Activated CD4-positive, CD25-positive, alpha-beta regulatory T cell (primary cell): ENCODE data around the gene OR51D1.

ENCODE experiments used
- DNase-seq, 4 experiments: peaks; one replicate each; lab custom pipeline; 2025; lab: John Stamatoyannopoulos, UW

Gene OR51D1

DNA sequence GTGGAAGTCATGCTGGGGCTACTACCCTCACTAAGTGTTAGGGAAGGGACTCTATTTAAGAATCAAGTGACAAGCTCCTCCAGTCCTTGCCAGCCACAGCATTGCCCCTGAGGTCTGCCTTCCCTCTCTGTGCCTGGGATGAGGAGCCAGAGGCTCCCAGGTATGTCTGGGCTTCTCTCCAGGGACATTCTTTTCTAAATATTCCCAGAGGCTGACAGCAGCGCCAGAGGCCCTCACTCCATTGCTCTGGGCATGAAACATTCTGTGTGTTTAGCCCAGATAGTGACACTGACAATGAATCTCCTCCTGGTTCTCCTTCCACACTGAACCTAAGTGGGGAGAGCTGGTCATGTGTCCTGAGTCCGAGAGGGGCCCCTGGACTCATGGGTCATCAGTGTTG is 8.7 kb downstream of the OR51D1 start:
- no peak for DNase-seq

DNA sequence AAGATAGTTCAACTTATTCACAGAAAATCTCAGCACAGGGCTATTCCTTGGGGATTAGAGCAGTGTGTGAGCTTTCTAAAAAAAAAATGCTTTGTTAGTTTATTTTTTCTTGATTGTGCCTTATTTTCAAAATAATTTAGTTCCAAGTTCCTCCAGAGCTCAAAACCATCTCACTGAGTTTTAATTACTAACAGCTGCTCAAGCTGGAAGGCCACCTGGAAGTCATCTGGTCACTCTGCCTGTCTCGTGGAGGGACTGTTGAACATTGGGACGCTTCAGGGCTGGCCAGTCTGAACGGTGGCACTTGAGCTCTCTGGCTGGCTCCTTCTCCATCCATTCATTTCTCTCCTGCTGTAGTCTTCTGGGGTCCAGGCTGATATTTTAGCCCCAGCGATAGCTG is 10.5 kb downstream of the OR51D1 start:
- DNase-seq: no peak

- no peak for DNase-seq
Measured at GRCh38 chr11:4654635-4655369, 17.5 kb downstream of the OR51D1 start.

GRCh38 chr11:4658629-4659445 is 21.6 kb downstream of the OR51D1 start:
- no peak for DNase-seq

DNA sequence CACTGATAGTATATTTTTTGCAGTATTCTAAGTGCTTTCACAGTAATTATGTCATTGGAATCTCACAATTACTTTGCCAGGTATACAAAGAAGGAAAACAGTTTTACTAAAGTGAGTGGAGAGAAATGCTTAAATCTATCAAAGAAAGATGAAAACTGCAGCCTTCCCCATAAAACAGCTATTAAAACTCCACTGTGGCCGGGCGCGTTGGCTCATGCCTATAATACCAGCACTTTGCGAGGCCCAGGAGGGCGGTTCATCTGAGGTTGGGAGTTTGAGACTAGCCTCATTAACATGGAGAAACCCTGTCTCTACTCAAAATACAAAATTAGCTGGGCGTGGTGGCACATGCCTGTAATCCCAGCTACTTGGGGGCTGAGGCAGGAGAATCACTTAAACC is 25.6 kb downstream of the OR51D1 start:
- no peak for DNase-seq

DNA sequence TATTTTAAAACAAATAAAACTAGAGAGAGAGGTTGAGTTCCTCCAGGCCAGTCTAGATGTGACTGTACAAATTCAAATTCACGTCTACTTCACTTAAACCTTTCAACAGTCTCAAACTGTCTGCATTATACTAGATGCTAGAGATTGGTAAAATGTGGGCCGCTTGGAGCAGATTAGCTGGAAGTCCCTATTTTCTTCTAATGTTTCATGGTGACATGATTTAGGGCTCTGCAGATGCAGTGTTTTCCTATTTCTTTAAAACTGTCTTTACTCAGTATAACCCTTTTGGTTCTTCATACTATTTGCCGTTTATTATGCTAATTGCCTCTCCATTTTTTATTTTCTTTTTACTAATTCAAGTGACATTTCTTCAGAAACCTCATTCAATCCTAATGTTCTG is 26.9 kb downstream of the OR51D1 start:
- DNase-seq: no peak

GRCh38 chr11:4664786-4665185 is 27.5 kb downstream of the OR51D1 start:
- no peak for DNase-seq

DNA sequence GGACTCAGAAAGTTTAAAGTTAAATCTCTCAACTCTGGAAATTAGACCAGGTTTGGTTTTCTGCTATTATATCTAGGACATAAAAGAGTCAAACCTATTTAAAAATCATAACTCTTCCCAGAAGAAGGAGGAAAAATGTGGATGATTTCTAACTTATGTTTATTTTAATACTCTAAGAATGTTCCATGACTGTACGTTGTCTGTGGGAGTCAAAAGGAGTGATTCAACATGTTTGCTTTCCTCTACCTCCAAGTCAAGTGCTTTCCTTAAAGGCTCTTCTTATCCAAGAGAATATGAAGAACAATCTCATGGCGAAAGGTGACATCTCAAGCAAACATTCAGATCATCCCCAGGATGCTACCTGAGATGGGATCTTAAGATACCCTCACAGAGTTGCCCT is 28.1 kb downstream of the OR51D1 start:
- no peak for DNase-seq

DNA sequence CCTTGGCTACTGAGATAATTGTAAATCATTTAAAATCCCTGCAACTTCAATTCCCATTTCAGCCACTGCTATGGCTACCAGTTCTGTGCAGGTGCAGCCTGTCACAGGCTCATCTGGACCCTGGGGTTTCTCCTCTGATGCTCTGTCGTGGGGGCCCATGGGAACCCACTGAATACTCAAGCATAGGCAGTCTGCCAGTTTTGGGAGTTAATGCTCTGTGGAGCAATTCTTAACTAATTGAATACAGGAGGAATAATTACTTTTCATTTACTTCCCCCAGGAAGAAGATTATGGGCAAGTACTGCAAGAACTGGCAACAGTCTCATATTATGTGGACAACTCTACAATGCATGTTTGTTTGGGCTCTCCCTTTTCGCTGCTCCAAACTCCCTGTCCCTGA is 34.5 kb downstream of the OR51D1 start:
- DNase-seq: no peak

GRCh38 chr11:4672470-4672869 is 35.2 kb downstream of the OR51D1 start:
- DNase-seq: no peak

DNA sequence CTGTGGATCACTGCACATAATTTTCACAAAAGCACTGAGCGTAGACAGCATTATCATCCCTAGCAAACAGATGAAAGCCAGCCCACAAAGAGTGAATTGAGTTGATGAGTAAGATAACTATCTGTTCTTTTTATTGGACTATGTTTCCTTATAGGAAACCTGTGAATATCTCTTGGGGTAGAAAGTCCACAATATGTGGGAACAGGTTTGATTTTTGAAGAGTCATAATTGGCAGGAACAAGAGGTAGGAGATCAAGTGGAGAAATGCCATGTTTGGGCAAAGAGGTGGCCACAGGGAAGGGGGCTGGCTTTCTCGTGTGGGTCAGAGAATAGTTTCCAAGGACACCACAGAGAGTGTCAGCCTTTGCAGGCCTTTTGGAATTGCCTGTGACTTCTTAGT is 36.5 kb downstream of the OR51D1 start:
- DNase-seq: no peak

DNA sequence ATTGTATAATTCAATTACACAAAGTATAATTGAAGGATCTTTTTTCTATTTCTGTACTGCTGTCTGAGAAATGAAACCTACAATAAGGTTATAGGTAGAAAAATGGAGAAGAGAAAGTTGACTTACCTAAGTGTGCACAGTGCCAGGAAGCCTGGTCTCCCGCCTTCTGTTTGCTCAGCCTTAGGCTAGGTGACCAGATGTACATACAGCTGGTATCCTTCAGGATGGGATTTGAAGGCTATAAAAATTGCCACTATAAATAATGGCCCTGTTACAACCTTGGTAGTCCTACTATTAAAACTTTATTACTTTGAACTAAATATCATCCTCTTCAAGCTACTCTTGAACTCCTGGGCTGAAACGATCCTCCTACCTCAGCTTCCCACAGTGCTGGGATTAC is 40.7 kb downstream of the OR51D1 start:
- DNase-seq: no peak

DNA sequence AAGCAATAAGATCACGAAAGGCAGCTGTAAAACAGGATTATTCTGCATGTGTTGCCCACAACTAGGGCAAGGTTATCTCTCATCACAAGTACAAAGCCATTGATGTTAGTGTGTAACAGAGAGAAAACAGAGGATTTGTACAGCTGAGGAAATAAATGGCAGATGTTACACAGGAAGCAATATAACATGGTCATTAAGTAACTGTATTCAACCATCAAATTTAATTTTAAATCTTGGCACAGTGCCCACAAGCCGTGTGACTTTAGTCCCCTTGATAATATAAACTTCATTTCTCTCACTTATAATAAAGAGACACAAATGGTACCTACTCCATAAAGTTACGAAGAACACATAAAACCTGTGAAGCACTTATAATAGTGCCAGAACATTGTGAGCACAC is 43.1 kb downstream of the OR51D1 start:
- DNase-seq: no peak

- no peak for DNase-seq
Measured at GRCh38 chr11:4682623-4683419, 45.5 kb downstream of the OR51D1 start.

DNA sequence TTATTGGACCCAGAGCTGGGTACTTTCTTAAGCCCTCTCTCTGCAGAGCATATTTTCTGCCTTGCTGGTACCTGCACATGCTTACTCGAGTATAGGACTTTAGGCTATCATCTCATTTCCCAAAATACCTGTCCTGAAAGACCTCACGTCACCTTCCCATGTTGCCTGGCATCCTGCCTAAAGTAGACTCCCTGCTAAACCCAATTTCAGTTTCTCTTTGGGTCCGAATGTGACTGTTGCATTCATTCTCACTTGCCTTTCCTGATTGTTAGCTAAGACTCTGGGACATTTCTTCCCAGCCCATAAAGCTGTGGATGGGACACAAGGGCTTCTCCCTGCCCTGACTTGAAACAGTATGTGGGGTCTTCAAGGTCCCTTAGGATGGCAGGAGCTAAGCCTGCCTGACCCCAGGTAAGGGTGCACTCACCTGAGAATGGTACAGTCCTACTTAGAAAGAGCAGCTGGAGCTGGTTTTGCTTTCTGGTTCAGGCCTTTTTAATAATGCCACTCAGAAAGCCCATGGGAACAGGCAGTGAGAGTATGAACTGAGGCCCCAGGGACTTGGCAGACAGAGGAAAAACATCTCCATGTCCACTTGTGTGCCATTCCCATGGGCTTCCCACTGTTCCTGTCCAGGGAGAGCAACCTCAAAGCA is 47.5 kb downstream of the OR51D1 start:
- DNase-seq: no peak
